GM12878 (cell line): ENCODE measurements around the gene TBKBP1. TPM values are rescaled to one million over a fixed set of nuclear protein-coding genes. Genes with fewer than 3 reads are reported as not detected.

ENCODE experiments used
- ATAC-seq: fragments of 200-7000 bp; cut with Tn5 transposase; 3 replicates; pipeline ENCODE4 v1.9.1; 2020; ENCODE audit warnings: mild to moderate bottlenecking, moderate library complexity
- BruUV-seq: library from RNA; stranded (reverse); fragments of 400-500 nt; replicated peaks from 2 replicates; lab custom pipeline; 2021; lab: Mats Ljungman, UMichigan
- CTCF ChIA-PET: fragments of 300-600 bp; sonication (Branson Sonifier 250); formaldehyde crosslinking; extraction: SDS; loops from one replicate; lab custom pipeline; 2021; ENCODE audit warnings: inconsistent platforms; lab: Yijun Ruan, JAX
- POLR2A ChIA-PET: fragments of 350-600 bp; formaldehyde crosslinking; extraction: SDS; loops from one replicate; lab custom pipeline; 2021; ENCODE audit warnings: inconsistent platforms; lab: Charles Lee
- RAD21 ChIA-PET: fragments of 300-600 bp; sonication (Branson Sonifier 250); formaldehyde crosslinking; loops from one replicate; lab custom pipeline; 2023; ENCODE audit warnings: antibody characterized with exemption; ENCODE audit not compliant: unreplicated experiment; lab: Charles Lee
- SMC1A ChIA-PET: fragments of 300-600 bp; sonication (Branson Sonifier 250); formaldehyde crosslinking; loops from one replicate; lab custom pipeline; 2023; ENCODE audit not compliant: unreplicated experiment, uncharacterized antibody; lab: Charles Lee
- DNase-seq: peaks from one replicate; pipeline ENCODE4 v3.0.0-alpha.2; 2011; ENCODE audit warnings: low read depth, low spot score
- FAIRE-seq: peaks from 3 replicates; lab custom pipeline; 2011; peaks lifted over from hg19 to GRCh38; lab: Jason Lieb, UNC
- H2AFZ ChIP-seq: 2 replicates; pipeline ENCODE4 v1.6.0; 2011; ENCODE audit warnings: low read depth, low read length, control low read depth; ENCODE audit not compliant: control insufficient read depth
- H3K27ac ChIP-seq: 2 replicates; pipeline ENCODE4 v1.5.1; 2011; ENCODE audit warnings: control low read depth; ENCODE audit not compliant: control insufficient read depth, insufficient read depth
- H3K27me3 ChIP-seq, 2 experiments: replicated peaks in 1 of 2; 2 replicates each; pipeline versions ENCODE4 v1.6.0 to v1.6.1; 2011; ENCODE audit warnings: low read length in 1 of 2; ENCODE audit not compliant: control insufficient read depth in 2 of 2, insufficient read depth in 2 of 2
- H3K36me3 ChIP-seq, 2 experiments: 2 replicates each; pipeline ENCODE4 v1.5.1; 2011; ENCODE audit warnings: low read length in 1 of 2; ENCODE audit not compliant: control insufficient read depth in 2 of 2, insufficient read depth in 2 of 2
- H3K4me1 ChIP-seq: 2 replicates; pipeline ENCODE4 v1.6.1; 2011; ENCODE audit warnings: mild to moderate bottlenecking, low read length, moderate library complexity, mixed read lengths; ENCODE audit not compliant: control insufficient read depth, insufficient read depth
- H3K4me2 ChIP-seq: 2 replicates; pipeline ENCODE4 v1.6.0; 2011; ENCODE audit warnings: control low read depth; ENCODE audit not compliant: control insufficient read depth, insufficient read depth
- H3K4me3 ChIP-seq: fragments of 200-600 bp; sonication (generic); 2 replicates; pipeline ENCODE4 v1.5.1; 2016
- H3K79me2 ChIP-seq: 2 replicates; pipeline ENCODE4 v1.6.0; 2011; ENCODE audit warnings: low read length; ENCODE audit not compliant: control insufficient read depth, insufficient read depth
- H3K9ac ChIP-seq: 2 replicates; pipeline ENCODE4 v1.8.0; 2011; ENCODE audit warnings: low read length, control low read depth, mixed read lengths; ENCODE audit not compliant: control insufficient read depth, insufficient read depth
- H3K9me3 ChIP-seq: replicated peaks from 3 replicates; pipeline ENCODE4 v1.5.1; 2011; ENCODE audit warnings: mild to moderate bottlenecking, low read length; ENCODE audit not compliant: control insufficient read depth, insufficient read depth
- H4K20me1 ChIP-seq: 2 replicates; pipeline ENCODE4 v1.6.0; 2011; ENCODE audit not compliant: control insufficient read depth, insufficient read depth
- BMI1 ChIP-seq: fragments of 450-650 bp; IDR thresholded peaks from 2 replicates; pipeline ENCODE4 v1.6.1; 2016; ENCODE audit warnings: mild to moderate bottlenecking, moderate library complexity, borderline replicate concordance
- IKZF2 ChIP-seq, 2 experiments: fragments of 450-650 bp; IDR thresholded peaks; 2 replicates each; pipeline ENCODE4 v1.6.1; 2017; ENCODE audit warnings: mild to moderate bottlenecking in 2 of 2, moderate library complexity in 2 of 2
- JUND ChIP-seq: IDR thresholded peaks from 2 replicates; pipeline ENCODE4 v1.6.1; 2012; ENCODE audit warnings: low read depth, mild to moderate bottlenecking, low read length, improper control_type of control experiment, moderate library complexity
- MEF2A ChIP-seq: IDR thresholded peaks from 2 replicates; pipeline ENCODE4 v1.6.1; 2011; ENCODE audit warnings: low read depth, mild to moderate bottlenecking, low read length, moderate library complexity; ENCODE audit not compliant: insufficient read depth
- MLLT1 ChIP-seq: fragments of 450-650 bp; IDR thresholded peaks from 2 replicates; pipeline ENCODE4 v1.6.1; 2016; ENCODE audit warnings: mild to moderate bottlenecking
- MYC ChIP-seq: IDR thresholded peaks from 2 replicates; pipeline ENCODE4 v1.6.1; 2011; ENCODE audit warnings: mild to moderate bottlenecking, low read length, moderate library complexity, inconsistent platforms; ENCODE audit not compliant: insufficient read depth, insufficient replicate concordance, insufficient read length, severe bottlenecking
- NFXL1 ChIP-seq: fragments of 450-650 bp; IDR thresholded peaks from 2 replicates; pipeline ENCODE4 v1.6.1; 2017; ENCODE audit warnings: antibody characterized with exemption, mild to moderate bottlenecking, borderline replicate concordance
- RUNX3 ChIP-seq: IDR thresholded peaks from 2 replicates; pipeline ENCODE4 v1.6.1; 2012; ENCODE audit warnings: low read length, inconsistent platforms
- SIX5 ChIP-seq: IDR thresholded peaks from 2 replicates; pipeline ENCODE4 v1.6.1; 2011; ENCODE audit warnings: mild to moderate bottlenecking, low read depth, low read length, moderate library complexity; ENCODE audit not compliant: severe bottlenecking
- ZBED1 ChIP-seq: IDR thresholded peaks from 2 replicates; pipeline ENCODE4 v1.6.1; 2016; ENCODE audit warnings: borderline replicate concordance
- ZNF207 ChIP-seq: fragments of 450-650 bp; IDR thresholded peaks from 2 replicates; pipeline ENCODE4 v1.6.1; 2014; ENCODE audit warnings: antibody characterized with exemption, mild to moderate bottlenecking, borderline replicate concordance
- ZSCAN29 ChIP-seq: fragments of 450-650 bp; IDR thresholded peaks from 2 replicates; pipeline ENCODE4 v1.6.1; 2017; ENCODE audit warnings: mild to moderate bottlenecking, moderate library complexity
- WGBS: methylation state at CpG from one replicate; pipeline ENCODE4 v1.1.6; 2016; ENCODE audit warnings: low lambda C conversion rate; ENCODE audit not compliant: insufficient replicate concordance, insufficient coverage; ENCODE audit errors: missing lambda C conversion rate; 5-methylcytosine and 5-hydroxymethylcytosine counted together
- in situ Hi-C: fragments of 300-500 bp; cut with MboI; formaldehyde crosslinking; loops from 9 replicates; pipeline ENCODE4 v1.14.3; 2018; ENCODE audit warnings: mixed read lengths
- intact Hi-C: fragments of 100-400 bp; cut with micrococcal nuclease; formaldehyde crosslinking; loops from one replicate; pipeline ENCODE4 v1.14.2; 2022; ENCODE audit not compliant: unreplicated experiment
- polyA plus RNA-seq, 11 experiments: library from polyadenylated mRNA; depleted of rRNA in 4 of 11; unstranded in 6 of 11; stranded (reverse) in 5 of 11; fragments of >200 nt; fragmentation: Nextera tagmentation in 4 of 11; fragmentation: Illumina TruSeq in 1 of 11; extraction: Ambion mirVana in 4 of 11; extraction: Trizol in 1 of 11; gene quantifications; 1 replicate in 1 of 11; 2 replicates in 10 of 11; pipeline versions ENCODE4 v1.2.1 to v1.2.3, GENCODE V29; 2011 to 2016; ENCODE audit warnings: inconsistent platforms in 2 of 11, missing spikeins in 2 of 11, low read depth in 1 of 11
- total RNA-seq, 4 experiments: library from RNA; depleted of rRNA in 3 of 4; stranded (reverse); fragments of >200 nt in 3 of 4; fragmentation: Illumina TruSeq in 1 of 4; extraction: Trizol in 1 of 4; gene quantifications; 2 replicates each; pipeline versions ENCODE4 v1.2.1 to v1.2.3, GENCODE V29; 2013 to 2021
- TF ChIP-seq, protein P1 (sequence below): fragments of 450-650 bp; IDR thresholded peaks from 2 replicates; pipeline ENCODE4 v1.6.1; 2017; ENCODE audit warnings: antibody characterized with exemption, mild to moderate bottlenecking, moderate library complexity
- TF ChIP-seq, protein P2 (sequence below): fragments of 150-350 bp; IDR thresholded peaks from 2 replicates; pipeline ENCODE4 v1.6.1; 2016; ENCODE audit warnings: low read depth, low read length
- TF ChIP-seq, protein P3 (sequence below): fragments of 450-650 bp; IDR thresholded peaks from 2 replicates; pipeline ENCODE4 v1.6.1; 2016; ENCODE audit warnings: mild to moderate bottlenecking

Gene TBKBP1
- total and polyA plus RNA-seq, 10 of the 15 experiments (the other 5 are each of a cell fraction or from before 2014, with no cell fraction given), result 0.11 to 2.7 (median 0.74) TPM; not detected in 3

DNA sequence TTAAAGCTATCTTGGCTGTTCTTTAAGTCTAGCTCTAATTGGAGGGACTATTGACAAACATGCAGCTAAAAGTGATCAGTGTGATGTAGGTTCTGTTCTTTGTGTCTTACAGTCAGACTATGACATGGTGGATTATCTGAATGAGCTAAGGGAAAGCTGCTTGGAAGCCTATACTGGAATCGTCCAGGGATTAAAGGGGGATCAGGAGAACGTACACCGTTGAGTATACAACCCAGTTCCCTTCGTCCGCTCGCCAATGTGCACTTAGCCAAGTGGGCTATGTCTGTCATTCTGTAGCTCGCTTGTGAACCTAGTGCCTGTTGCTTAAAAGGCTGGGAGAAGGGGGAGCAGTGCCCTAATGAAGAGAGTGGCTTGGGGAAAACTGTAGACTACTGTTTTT, 15.8 kb upstream of the TBKBP1 start:
- no peaks in the 10 kb centered on the region for H3K4me1 ChIP-seq
- intact Hi-C loops, result no loop called here
- ChIA-PET SMC1A (interaction anchor here (1.1 to 2.2 kb wide), 4 partner anchors 10 to 23 kb away, joined by 4 to 5 read pairs (median 4); no protein-coding TSS in a partner anchor), CTCF (interaction anchor here (0.6 to 6.1 kb wide), 8 partner anchors 8 to 124 kb away, joined by 3 to 47 read pairs (median 4); no protein-coding TSS in a partner anchor), POLR2A (no interaction called here), RAD21 (interaction anchor here (0.8 to 1.2 kb wide), 3 partner anchors 23 to 29 kb away, joined by 3 to 4 read pairs (median 3); partner anchors contain the start of gene KPNB1)
- no peaks in the 10 kb centered on the region for H3K9me3 ChIP-seq
- no peak overlapping the region for H3K4me2 ChIP-seq
- ATAC-seq, result no peak
- H3K9ac ChIP-seq, result no peak overlapping the region
- peaks cover 30 to 60% of the 10 kb centered on the region in 2 experiments for H3K36me3 ChIP-seq
- no peaks in the 10 kb centered on the region for H3K27me3 ChIP-seq
- no peaks in the 10 kb centered on the region; the same call in 1 of the 2 replicates for H3K79me2 ChIP-seq
- no TSS peak for BruUV-seq
- H3K4me3 ChIP-seq, result no peak overlapping the region
- H2AFZ ChIP-seq, result no peak overlapping the region
- H3K27ac ChIP-seq, result no peak overlapping the region
- DNase-seq, result no peak
- in situ Hi-C loops, result no loop called here
- FAIRE-seq, result no peak
- H4K20me1 ChIP-seq, result no peaks in the 10 kb centered on the region
- 77% methylated on average over 7 of the region's 7 CpGs for WGBS
- TF ChIP-seq MYC (no peak), RUNX3 (no peak), MLLT1 (no peak), MEF2A (no peak), IKZF2 (IDR thresholded peaks at IDR 0.05) (no peak), ZNF207 (no peak), JUND (no peak), BMI1 (no peak), SIX5 (no peak), ZBED1 (no peak), ZSCAN29 (no peak), NFXL1 (no peak)
- TF ChIP-seq, protein P1, sequence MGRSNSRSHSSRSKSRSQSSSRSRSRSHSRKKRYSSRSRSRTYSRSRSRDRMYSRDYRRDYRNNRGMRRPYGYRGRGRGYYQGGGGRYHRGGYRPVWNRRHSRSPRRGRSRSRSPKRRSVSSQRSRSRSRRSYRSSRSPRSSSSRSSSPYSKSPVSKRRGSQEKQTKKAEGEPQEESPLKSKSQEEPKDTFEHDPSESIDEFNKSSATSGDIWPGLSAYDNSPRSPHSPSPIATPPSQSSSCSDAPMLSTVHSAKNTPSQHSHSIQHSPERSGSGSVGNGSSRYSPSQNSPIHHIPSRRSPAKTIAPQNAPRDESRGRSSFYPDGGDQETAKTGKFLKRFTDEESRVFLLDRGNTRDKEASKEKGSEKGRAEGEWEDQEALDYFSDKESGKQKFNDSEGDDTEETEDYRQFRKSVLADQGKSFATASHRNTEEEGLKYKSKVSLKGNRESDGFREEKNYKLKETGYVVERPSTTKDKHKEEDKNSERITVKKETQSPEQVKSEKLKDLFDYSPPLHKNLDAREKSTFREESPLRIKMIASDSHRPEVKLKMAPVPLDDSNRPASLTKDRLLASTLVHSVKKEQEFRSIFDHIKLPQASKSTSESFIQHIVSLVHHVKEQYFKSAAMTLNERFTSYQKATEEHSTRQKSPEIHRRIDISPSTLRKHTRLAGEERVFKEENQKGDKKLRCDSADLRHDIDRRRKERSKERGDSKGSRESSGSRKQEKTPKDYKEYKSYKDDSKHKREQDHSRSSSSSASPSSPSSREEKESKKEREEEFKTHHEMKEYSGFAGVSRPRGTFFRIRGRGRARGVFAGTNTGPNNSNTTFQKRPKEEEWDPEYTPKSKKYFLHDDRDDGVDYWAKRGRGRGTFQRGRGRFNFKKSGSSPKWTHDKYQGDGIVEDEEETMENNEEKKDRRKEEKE, result no peak
- TF ChIP-seq, protein P2, sequence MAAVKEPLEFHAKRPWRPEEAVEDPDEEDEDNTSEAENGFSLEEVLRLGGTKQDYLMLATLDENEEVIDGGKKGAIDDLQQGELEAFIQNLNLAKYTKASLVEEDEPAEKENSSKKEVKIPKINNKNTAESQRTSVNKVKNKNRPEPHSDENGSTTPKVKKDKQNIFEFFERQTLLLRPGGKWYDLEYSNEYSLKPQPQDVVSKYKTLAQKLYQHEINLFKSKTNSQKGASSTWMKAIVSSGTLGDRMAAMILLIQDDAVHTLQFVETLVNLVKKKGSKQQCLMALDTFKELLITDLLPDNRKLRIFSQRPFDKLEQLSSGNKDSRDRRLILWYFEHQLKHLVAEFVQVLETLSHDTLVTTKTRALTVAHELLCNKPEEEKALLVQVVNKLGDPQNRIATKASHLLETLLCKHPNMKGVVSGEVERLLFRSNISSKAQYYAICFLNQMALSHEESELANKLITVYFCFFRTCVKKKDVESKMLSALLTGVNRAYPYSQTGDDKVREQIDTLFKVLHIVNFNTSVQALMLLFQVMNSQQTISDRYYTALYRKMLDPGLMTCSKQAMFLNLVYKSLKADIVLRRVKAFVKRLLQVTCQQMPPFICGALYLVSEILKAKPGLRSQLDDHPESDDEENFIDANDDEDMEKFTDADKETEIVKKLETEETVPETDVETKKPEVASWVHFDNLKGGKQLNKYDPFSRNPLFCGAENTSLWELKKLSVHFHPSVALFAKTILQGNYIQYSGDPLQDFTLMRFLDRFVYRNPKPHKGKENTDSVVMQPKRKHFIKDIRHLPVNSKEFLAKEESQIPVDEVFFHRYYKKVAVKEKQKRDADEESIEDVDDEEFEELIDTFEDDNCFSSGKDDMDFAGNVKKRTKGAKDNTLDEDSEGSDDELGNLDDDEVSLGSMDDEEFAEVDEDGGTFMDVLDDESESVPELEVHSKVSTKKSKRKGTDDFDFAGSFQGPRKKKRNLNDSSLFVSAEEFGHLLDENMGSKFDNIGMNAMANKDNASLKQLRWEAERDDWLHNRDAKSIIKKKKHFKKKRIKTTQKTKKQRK, result no peak
- TF ChIP-seq, protein P3, sequence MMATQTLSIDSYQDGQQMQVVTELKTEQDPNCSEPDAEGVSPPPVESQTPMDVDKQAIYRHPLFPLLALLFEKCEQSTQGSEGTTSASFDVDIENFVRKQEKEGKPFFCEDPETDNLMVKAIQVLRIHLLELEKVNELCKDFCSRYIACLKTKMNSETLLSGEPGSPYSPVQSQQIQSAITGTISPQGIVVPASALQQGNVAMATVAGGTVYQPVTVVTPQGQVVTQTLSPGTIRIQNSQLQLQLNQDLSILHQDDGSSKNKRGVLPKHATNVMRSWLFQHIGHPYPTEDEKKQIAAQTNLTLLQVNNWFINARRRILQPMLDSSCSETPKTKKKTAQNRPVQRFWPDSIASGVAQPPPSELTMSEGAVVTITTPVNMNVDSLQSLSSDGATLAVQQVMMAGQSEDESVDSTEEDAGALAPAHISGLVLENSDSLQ, result no peak
